ENCODE measurements around the gene PLCD1.

GRCh38 chr3:38029400-38030125 is at the start of gene PLCD1:
- TF ChIP-seq CTCF (conservative IDR thresholded peaks at IDR 0.05) (no peak), EZH2 (IDR thresholded peaks at IDR 0.05; ENCODE audit: low read depth) (no peak)
